ENCODE data around the gene SLC38A1.

DNA sequence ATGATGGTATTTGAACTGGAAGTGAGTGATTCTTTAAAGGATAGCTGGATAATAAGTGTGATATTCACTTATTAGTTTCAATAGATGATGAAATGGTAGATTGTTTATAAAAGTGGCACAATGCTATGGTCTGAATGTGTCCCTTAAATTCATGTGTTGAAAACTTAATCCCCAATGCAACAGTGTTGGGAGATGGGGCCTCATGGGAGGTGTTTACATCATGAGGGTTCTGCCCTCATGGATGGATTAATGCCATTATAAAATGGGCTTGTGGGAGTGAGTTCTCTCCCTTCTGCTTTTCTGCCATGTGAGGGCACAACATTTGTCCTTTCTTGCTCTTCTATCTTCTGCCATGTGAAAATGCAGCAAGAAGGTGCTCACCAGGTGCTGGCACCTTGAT is 134.0 kb downstream of the SLC38A1 start:
- TF ChIP-seq, protein P1, sequence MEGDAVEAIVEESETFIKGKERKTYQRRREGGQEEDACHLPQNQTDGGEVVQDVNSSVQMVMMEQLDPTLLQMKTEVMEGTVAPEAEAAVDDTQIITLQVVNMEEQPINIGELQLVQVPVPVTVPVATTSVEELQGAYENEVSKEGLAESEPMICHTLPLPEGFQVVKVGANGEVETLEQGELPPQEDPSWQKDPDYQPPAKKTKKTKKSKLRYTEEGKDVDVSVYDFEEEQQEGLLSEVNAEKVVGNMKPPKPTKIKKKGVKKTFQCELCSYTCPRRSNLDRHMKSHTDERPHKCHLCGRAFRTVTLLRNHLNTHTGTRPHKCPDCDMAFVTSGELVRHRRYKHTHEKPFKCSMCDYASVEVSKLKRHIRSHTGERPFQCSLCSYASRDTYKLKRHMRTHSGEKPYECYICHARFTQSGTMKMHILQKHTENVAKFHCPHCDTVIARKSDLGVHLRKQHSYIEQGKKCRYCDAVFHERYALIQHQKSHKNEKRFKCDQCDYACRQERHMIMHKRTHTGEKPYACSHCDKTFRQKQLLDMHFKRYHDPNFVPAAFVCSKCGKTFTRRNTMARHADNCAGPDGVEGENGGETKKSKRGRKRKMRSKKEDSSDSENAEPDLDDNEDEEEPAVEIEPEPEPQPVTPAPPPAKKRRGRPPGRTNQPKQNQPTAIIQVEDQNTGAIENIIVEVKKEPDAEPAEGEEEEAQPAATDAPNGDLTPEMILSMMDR (IDR thresholded peaks at IDR 0.05 in 8 of 11, conservative IDR thresholded peaks at IDR 0.05 in 3 of 11): no peak
- TF ChIP-seq POLR2A (IDR thresholded peaks at IDR 0.05): no peak
